GM12801 (cell line): ENCODE results near the gene SCYGR1.

Experiments used
- TF ChIP-seq, protein P1 (sequence below): IDR thresholded peaks from one replicate; pipeline ENCODE4 v1.5.1; 2011; ENCODE audit warnings: control low read depth; ENCODE audit not compliant: insufficient read length; ENCODE audit errors: extremely low read depth

SCYGR1 gene

DNA sequence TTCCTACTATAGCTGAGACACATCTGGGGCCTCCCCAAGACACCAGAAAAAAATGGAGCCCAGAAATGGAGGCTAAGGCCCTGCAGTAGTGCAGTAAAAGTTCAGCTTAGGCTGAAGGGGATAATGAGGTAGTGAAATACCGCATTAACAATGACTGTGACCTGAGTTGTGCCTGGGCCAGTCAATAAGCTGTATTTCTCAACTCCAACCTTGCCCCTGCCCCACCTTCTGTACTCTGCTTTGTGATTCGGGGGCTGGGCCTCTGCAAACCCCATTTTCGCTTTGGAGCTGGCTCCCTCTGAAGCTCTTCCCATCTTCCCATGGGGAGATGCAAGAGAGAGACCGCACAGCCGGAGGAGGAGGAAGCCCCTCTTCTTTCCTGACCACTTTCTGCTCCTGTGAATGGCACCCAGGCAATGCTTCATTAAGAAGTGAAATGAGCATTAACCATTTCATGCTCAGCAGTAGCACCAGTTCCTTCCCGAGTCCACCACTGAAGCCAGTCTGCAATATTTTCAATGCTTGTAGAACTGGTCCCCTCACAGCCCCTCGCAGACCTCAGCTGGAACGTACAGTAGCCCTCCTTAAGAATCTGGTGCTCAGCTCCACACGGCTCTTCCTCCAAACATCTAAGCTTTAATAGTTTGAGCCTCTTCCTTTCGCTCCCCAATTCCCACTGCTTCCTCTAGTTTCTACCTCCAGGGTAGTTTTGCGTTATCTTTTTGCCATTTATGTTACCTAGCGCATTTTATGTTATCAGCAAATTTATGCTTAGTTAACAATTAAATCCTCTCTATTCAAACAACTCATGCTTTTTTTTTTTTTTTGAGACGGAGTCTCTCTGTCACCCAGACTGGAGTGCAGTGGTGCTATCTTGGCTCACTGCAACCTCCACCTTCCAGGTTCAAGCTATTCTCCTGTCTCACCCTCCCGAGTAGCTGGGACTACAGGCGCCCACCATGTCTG is 32.6 kb upstream of the SCYGR1 start:
- TF ChIP-seq, protein P1, sequence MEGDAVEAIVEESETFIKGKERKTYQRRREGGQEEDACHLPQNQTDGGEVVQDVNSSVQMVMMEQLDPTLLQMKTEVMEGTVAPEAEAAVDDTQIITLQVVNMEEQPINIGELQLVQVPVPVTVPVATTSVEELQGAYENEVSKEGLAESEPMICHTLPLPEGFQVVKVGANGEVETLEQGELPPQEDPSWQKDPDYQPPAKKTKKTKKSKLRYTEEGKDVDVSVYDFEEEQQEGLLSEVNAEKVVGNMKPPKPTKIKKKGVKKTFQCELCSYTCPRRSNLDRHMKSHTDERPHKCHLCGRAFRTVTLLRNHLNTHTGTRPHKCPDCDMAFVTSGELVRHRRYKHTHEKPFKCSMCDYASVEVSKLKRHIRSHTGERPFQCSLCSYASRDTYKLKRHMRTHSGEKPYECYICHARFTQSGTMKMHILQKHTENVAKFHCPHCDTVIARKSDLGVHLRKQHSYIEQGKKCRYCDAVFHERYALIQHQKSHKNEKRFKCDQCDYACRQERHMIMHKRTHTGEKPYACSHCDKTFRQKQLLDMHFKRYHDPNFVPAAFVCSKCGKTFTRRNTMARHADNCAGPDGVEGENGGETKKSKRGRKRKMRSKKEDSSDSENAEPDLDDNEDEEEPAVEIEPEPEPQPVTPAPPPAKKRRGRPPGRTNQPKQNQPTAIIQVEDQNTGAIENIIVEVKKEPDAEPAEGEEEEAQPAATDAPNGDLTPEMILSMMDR, result no peak

DNA sequence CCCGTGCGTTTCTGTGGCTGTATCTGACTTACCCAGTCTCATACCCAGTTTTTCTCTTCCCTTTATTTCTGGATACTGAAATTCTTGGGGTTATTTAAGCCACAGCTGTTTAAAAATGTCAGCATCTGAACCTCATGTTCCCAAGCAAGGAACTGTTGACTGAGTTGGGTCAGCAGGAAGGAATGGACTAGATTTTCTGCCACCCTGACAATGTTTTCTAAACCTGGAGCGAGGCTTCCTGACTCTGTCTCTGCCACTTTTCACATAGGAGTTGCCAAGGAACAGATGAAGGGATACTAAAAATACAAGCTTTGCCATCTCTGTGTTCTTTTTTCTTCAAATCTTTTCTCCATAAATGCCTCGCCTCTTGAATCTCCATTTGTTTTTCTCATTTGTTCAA is 29.0 kb upstream of the SCYGR1 start:
- TF ChIP-seq, protein P1, result no peak

DNA sequence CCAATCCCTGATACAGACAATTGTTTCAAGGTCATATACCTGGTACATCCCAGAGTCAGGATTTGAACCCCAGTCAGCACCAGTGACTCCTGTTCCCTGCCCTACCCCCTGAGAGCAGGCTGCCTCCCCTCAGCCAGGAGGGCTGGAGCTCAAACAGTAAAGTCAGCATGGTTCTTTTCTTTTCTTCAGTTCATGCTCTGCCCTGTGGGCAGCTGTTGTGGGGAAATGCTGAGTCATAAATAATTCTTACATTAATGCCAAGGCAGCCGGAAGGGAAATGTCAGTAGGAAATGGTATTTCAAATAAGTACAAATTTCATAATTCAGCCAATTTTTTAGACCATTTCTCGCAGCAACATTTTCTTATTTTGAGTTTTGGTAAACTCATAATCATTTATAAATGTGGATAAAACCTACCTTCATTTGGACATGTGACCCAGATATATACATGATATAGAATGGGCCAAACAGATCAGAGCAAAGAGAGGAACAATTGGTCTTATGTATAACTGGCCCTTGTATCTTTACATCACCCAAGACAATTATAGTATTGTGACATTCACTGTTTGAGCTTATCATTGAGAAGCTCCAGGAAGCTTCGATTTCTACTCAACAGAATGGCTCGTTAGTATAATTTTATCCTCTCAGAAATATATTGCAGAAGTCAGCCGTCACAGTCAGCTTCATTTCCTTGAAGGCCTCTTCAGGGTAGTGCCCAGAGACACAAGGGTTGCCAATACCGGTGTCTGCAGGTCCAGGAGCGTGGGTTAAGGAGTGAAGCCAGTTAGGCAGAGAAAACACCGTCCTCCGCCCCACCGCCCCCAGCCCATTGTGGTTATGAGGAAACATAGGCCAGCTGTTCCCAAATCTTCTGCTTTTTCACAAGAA is 28.0 kb upstream of the SCYGR1 start:
- TF ChIP-seq, protein P1, result no peak

DNA sequence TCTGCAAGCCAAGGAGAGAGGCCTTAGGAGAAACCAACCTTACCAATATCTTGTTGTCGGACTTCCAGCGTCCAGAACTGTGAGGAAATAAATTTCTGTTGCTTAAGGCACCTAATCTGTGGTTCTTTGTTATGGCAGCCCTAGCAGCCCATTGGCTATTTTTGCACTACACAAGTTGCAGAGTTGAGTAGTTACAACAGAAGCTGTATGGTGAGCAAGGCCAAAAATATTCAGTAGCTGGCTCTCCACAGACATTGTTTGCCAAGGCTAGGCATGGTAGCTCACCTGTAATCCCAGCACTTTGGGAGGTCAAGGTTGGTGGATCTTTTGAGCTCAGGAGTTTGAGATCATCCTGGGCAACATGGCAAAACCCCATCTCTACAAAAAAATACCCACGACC is 27.1 kb upstream of the SCYGR1 start:
- TF ChIP-seq, protein P1, result no peak

DNA sequence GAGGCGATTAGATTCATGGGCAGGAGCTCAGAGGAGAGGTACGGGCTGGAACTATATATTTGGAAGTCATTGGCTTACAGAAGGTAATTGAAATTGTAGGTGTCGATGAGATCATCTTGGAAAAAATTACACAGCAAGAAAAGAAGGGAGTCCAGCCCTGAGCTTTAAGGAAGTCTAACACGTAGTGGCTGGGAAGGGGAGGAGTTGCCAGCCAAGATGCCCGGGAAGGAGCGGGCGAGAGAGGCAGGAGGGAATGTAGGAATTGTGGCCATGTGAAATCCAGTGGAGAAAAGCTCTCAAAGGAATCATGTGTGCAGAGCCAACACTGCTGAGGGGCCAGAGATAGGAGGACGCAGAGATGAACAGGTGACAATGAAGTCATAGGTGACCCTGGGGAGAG is 25.6 kb upstream of the SCYGR1 start:
- TF ChIP-seq, protein P1, result no peak

DNA sequence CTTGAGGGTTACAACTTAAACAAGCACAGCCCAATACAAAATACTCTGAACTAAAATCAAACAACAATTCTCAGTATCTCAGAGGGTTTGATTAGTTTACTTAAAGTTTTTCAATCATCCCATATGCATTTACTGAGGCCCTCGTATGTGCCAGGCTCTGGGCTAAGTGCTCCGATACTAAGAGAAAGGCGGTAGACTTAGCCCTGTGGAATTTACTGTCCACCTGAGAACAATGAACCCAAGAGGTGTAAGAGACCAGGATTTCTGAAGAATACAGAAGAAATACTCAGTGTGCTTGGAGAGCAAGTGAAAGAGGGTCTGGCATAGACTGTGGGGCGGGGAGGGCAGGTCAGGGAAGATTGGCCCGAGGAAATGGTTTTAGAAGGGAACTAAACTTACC is 25.1 kb upstream of the SCYGR1 start:
- TF ChIP-seq, protein P1, result no peak

DNA sequence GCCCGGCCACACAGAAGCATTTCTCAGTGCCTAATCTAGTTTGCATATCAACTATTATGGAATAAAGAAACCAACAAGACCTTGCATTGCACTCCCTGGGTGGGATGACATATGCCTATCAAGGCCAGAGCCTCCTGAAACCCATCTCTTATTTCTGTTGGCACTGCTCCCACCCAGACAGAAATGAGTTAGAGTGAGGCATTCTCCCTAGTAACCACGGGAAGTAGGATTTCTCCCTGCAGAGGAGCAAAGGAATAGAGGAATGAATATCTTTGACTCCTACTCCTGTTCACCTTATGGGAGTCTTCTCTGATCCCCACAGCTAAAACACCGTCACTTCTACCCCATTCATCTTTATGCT is 24.2 kb upstream of the SCYGR1 start:
- TF ChIP-seq, protein P1, result no peak
